HK-2 (cell line): ENCODE data around the gene RSRP1.
"Not testable (repeated sequence)": the region's sequence is repeated elsewhere in the genome, so short reads cannot be mapped to it uniquely, and the experiment has no call there.

Source experiments
- DNase-seq: peaks from one replicate; pipeline ENCODE4 v3.0.0-alpha.2; 2018; ENCODE audit not compliant: unreplicated experiment

The RSRP1 gene

GRCh38 chr1:25256578-25256965 is 9.3 kb upstream of the RSRP1 start:
- DNase-seq: no peak

GRCh38 chr1:25255706-25256577 is 8.7 kb upstream of the RSRP1 start:
- no peak for DNase-seq

DNA sequence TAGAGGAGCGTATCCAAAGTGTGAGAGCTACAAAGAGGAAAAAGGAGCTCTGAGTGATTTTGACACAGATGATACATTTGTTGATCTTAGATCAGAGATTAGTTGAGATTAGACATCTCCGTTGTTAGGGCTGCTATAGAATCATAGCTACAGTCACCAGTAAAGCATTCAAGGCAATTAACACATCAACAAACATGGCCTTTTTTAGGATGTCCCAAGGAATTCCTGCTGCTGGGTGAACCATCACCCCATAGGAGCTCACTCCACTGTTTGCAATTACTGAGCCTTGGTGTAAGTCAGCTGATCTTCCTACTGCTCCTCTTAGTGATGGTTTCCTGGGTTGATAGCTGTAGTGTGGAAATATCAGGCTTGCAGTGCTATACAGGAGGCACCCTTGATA is 6.7 kb upstream of the RSRP1 start:
- DNase-seq: no peak

- no peak for DNase-seq
These were observed 838 bp upstream of the RSRP1 start for GRCh38 chr1:25247829-25248754.

DNA sequence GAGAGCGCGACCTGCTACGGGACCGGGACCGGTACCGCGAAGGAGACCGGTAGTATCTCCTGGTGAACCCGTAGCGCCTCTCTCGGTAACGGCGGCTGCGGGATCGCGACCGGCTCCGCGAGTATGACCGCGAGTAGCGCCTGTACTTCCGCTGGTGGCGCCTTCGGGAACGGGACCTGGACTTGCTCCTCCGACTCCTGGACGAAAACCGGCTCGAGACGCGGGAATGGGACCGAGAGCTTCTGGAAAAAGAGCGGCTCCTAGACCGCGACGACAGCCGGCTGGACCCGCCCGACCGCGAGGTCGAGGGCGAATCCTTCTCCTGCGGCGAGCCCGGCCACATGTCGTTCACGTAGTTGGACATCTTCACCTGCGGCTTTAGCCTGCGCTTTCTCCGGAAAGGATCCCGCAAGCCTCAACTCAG is 642 bp downstream of the RSRP1 start:
- DNase-seq: no peak

DNA sequence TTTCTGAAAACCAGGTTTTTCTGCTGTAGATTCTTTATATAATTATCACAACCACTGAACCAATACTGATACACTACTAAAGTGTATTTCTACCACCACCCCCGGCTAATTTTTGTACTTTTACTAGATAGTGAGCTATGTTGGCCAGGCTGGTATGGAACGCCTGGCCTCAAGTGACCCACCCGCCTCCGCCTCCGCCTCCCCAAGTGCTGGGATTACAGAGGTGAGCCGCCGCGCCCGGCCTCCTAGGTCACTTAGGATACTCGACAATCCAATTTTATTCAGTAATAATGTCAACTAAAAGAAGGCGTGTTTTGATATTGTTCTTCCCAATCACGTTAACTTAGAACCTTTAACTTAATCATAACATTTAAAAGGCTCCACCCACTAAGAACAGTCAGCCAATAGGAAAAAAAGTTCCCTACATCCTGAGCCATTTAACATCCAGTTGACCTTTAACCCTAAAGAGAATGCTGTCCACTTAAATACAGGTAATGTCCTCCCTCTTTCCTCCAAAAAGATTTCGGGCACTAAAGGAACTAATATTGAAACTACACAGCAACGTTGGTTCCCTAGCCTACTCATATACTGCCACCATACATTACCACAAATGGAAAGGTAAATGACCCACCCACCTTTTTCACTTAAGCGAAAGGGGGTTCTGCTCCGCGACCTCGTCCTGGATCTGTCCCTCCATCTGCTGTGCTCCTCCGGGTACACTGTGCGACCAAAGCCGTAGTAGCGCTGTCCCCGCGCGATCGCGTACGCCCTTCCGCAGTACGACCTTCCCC is 1.2 kb downstream of the RSRP1 start:
- no peak for DNase-seq

GRCh38 chr1:25245393-25245792 is 1.9 kb downstream of the RSRP1 start:
- no peak for DNase-seq

GRCh38 chr1:25243907-25244306 is 3.3 kb downstream of the RSRP1 start:
- no peak for DNase-seq

DNA sequence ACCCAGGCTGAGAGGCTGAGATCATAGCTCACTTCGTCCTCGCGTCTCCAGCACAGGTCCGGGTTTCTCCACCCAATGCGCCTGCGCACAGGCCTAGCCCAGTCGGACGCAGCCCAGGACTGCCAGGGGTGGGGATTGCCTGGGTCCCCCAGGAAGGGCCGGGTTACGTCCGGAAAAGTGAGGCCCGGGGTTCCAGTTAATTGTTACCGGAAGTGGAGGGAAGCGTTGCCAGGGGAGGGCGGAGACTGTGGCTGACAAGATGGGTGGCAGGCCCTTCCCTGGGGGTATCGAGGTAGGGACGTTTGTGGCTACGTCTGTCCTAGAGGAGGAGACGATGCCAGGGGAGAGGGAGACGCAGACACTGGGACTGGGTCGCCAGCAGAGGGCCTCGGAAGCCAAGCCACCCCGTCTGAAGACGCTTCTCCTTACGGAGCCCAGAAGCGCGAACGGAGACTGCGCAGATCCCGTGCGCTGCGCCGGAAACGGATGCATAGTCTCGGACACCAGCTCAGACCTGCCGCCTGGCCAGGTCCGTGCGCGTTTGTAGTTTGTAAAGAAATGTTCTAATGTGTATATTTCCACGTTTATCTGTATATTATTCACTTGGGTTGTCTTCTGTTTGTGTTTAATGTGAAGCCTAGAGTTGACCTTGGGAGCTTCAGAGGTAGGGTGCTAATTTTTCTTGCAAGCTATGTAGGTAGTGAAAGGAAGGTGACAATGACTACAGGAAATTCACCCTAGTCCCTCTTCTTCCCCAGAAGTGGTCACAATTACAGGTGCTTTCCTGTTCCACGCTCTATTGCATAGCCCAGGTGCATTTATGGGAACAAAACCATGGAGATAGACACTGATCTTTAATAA is 7.3 kb downstream of the RSRP1 start:
- DNase-seq: peak; percentile 94

- DNase-seq: no peak
These were observed 9.2 kb downstream of the RSRP1 start for GRCh38 chr1:25238046-25238445.

- not testable (repeated sequence) for DNase-seq
These were observed 11.0 kb downstream of the RSRP1 start for GRCh38 chr1:25236261-25236660.

DNA sequence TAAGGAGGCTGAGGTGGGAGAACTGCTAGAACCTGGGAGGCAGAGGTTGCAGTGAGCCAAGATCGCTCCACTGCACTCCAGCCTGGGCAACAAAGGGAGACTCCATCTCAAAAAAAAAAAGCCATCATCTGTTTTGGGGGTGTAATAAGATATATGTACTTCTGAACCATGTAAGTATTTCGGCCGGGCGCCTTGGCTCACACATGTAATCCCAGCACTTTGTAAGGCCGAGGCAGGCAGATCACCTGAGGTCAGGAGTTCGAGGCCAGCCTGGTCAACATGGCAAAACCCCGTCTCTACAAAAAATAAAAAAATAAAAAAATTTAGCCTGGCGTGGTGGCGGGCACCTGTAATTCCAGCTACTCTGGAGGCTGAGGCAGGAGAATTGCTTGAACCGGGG is 11.8 kb downstream of the RSRP1 start:
- not testable (repeated sequence) for DNase-seq

DNA sequence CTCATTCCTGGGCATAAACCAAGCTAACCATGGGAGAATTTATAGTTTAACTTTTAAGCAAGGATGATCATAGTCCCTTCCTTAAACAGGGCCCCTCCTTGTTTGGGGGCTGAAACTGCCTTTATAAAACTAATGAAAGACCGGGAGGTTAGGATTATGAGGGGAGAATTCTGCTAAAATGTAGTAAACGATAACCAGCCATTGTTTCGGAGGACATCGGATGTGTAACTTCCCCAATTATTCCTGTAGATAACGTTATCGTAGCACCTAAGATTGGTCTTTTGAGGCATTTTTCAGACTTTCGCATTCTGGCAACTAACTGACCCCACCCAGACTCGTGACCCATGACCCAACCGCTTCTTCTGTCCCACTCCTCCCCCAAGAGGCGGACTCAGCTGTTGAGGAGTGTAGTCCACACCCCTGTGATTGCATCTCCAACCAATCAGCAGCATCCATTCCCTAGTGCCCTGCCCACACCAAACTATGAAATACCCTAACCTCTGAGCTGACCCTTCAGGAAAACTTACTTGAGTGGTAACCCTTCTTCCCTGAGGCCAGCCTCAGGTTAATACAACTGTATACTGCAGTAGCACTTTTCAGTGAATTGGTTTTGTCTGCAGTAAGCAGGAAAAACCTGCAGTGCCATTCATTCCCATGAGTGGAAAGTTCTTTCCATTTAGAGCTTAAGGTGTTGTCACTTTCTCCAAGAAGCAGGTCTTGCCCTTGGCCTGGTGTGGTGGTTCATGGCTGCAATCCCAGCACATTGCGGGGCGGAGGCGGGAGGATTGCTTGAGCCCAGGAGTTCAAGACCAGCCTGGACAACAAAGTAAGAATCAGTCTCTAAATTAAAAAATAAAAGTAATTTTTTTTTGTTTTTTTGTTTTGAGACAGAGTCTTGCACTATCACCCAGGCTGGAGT is 14.1 kb downstream of the RSRP1 start:
- DNase-seq: peak; percentile 74

- DNase-seq: peak; percentile 85
These were observed 15.0 kb downstream of the RSRP1 start, which contains the start of gene SYF2 for GRCh38 chr1:25232027-25232865. Gene SYF2 (minus strand): TSS chr1:25232502. CDS start chr1:25232467, 35 bp downstream.

- DNase-seq: no peak
These were observed 23.8 kb downstream of the RSRP1 start for GRCh38 chr1:25223471-25223870.

DNA sequence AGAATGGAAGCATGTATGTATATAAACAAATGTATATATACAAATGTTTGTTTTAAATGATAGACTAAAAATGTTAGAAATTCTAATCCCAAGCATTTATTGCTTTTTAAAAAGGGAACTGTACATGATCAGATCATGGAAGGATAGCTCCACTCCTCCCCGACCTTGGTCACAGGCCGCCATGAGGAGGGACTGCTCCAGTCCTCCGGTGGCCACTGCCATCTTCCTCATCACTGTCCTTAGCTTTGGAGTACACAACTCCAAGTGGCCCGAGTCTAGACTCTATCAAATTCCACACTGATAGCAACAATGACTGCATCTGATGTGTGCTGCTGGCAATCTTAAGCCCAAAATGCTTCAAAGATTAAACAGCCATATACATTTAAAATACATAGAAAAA is 24.6 kb downstream of the RSRP1 start:
- DNase-seq: no peak

DNA sequence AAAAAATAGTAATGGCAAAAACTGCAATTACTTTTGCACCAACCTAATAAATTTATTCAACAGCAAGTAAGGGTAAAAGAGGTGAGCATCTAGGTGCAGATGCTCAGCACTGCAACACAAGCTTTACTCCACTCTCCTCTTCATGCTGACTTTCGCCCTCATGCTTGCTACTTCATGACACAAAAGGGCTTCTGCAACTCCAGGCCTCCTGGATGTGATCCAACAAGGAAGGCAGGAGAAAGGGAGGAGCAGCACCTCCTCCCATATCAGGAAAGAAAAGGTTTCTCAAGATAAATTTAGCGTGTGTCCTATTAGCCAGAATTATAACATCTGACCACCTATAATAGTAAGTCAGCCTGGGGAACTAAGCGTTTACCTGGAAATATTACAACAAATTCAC is 26.6 kb downstream of the RSRP1 start:
- DNase-seq: no peak

GRCh38 chr1:25219661-25220251 is 27.5 kb downstream of the RSRP1 start:
- DNase-seq: no peak
